Activated T-cell treated with anti-CD3 and anti-CD28 coated beads for 4 hours (primary cell): ENCODE measurements around the gene MYCBPAP.

Experiments
- DNase-seq: peaks from one replicate; pipeline ENCODE4 v3.0.0-alpha.2; 2020

The MYCBPAP gene

DNA sequence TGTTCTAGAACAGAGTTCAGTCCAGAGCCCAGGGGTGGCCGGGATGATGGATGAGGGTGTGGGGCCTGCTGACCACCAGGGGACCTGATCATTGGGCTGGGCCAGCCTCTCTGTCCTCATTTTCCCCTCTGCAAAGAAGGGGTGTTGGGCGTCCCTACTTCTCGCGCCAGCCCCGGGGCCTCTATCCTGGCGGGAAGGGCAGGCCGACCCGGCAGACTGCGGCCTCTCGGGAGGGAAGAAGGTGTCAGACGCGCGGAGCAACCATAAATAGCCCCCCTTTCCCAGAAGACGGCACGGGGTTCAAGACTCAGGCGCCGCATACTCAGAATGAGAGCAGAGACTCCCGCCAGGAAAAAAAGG is 50.3 kb downstream of the MYCBPAP start:
- no peak for DNase-seq

DNA sequence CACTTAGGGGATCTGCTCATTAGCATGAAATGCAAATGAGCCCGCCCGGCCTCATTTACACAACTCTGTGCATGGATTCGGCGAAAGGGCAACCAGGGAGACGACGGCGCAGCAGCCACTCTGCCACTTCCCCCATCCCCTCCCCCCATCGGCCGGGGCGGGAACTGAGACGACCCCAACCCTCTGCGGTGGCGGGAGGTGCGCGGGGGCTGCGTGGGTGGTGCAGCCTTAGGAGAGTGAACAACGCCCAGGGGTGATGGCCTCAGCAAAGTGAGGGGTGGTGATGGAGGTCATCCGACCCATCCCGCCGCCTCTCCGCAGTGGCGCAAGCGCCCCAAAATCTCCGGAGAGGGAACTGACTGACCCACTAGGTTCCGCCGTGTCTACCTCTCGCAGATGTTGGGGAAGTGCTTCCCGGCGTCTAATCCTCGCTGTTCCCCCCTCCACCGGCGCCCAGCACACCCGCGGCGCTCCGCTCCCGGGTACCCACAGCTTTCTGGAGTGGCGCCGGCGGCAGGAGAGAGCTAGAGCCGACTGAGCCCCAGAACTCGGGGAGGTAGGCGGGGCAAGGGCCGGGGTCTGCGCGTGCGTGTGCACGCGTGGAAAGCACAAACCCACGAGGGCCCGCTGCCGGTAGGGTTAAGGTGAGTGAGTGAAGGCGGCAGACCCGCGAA is 50.8 kb downstream of the MYCBPAP start:
- DNase-seq: no peak

DNA sequence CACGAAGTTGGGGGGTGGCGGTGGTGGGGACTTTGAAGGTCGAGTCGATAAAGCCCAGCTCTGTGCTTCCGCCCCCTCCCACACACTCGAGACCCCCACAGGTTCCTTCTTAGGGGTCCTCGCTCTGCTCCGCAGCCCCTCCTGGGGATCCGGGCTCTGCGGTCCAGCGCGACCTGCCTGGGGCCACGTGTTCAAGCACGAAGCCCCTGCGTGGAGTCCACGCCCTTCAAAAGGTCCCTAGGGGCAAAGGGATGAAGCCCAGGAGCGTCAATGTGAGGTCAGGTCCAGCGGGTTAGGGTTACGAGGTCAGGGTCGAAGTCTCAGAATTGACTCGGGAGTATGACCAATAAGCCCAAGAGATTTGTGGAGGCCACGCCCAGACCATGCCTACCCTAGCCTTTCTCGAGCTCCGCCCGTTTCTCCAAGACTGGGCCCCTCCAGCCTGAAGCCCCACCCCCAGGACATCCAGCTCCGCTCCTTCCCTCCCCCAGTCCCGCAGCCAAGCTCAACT is 51.5 kb downstream of the MYCBPAP start:
- no peak for DNase-seq

DNA sequence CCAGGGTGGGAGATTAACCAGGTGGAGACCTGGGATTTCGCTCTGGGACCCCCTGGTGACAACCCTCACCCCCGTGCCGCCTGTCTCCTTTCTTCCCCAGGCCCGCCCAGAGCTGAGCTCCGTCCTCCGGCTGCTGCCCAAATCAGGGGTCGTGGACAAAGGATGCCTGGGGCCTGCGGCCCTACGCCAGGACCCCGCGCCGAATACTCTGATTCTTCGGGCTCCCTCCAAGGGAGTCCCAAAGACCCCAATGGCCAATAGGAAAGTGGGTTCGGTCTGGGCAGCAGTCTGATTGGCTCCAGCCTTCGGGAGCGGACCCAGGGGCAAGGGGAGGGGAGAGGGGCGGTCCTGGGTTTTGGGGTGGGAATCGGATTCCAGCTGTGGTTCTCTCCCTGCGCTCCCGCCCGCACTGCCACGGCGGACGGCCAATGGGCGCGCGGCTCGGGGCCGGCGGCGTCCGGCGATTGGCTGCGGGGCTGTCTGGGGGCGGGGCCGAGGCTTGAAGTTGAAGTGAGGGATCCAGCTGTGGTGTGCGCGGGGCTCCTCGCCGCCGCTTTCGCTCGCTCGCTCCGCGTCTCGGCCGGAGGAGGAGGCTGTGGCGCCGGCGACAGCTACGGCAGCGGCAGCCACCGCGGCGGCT is 52.1 kb downstream of the MYCBPAP start, which contains the start of gene CACNA1G:
TSS of gene CACNA1G (plus strand) at position 531 of the 640 bp plus-strand sequence. CDS start 745 bp downstream, outside the sequence.
- DNase-seq: peak; percentile 78

DNA sequence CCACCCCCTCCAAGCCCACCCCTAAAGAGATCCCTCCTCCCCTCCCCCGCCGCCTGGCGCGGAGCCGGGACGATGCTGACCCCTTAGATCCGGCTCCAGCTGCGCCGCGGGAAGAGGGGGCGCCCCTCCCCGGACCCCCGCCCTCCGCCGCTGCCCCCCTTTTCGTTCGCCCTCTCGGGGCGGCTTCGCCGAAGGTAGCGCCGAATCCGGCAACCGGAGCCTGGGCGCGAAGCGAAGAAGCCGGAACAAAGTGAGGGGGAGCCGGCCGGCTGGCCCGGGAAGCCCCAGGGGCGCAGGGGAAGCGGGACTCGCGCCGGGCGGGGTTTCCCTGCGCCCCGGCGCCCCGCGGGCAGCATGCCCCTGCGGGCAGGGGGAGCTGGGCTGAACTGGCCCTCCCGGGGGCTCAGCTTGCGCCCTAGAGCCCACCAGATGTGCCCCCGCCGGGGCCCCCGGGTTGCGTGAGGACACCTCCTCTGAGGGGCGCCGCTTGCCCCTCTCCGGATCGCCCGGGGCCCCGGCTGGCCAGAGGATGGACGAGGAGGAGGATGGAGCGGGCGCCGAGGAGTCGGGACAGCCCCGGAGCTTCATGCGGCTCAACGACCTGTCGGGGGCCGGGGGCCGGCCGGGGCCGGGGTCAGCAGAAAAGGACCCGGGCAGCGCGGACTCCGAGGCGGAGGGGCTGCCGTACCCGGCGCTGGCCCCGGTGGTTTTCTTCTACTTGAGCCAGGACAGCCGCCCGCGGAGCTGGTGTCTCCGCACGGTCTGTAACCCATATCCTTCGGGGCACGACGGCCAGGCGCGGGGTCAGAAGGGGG is 52.9 kb downstream of the MYCBPAP start:
- DNase-seq: no peak

DNA sequence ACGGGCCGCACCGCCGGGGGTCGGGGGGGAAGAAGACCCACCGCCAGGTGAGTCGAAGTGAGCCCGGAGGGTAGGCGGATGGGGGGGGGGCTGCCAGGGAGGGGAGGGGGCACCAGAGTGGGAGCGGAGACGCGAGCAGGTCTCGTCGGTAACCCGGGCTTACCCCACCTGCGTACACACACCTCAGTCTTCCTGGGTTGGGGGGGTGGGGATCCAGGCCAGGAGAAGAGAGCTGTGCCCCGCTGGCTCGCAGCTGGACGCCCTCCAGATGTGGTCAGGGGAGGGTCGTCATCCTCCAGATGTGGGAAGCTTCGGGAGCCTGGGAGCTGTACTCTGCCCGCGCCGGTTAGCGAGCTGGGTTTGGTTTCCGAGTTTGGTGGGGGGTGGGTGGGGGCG is 53.5 kb downstream of the MYCBPAP start:
- DNase-seq: no peak

DNA sequence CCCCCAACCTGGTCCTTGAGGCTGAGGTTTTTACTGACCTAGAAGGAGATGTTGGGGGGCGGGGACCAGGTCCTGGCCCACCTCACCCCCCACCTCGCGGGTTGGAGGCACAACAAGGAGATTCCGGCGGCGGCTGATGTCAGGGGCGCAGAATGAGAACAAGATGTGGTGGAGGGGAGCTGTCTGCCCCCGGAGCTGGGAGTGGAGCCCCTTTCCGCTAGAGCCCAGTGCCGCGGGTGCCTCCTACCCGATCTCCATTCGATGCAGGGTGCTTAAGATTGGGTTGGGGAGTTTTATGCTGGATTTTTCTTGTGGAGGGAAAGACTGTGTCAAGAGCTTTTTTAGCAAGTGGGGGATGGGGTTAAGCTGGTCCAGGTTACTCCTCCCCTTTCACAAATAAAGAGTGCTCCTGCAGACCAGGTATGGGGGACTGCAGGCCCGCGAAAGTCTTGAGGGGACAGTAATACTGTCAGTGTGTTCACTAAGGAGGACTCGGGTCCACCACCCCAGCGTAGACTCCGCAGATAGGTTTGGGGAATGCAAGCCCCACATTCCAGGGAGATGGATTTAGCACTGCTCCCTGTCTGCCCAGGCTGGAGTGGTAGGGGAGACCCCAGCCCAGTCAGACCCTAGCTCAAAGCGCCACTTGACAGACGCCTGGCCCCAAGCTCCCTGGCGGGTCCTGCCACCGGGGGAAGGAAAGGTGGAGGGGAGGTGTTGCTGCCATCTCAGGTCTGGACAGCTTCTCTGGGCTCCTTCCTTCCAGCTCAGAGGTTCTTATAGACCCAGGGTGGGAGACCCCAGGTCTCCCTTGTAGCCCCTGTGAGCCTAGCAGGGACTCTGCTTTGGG is 54.2 kb downstream of the MYCBPAP start:
- DNase-seq: no peak

DNA sequence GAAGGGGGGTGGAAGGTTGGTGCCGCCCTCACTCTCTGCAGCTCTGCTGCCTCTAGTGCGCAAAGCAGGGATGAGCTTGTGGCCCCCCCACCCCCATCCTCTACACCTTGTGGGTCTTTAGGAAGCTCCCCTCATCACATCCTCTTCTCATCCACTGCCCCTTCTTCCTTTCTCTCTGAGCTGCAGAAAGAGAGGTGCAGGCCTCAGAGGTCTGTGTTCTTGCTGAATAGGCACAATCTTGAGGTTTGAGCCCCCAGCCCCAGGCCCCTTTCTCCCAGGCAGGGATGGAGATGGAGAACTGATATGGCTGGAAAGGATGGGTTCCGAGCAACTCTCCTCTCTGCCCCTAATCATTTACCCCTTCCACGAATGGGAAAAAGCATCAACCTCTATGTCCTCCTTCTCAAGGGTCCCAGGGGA is 54.9 kb downstream of the MYCBPAP start:
- DNase-seq: no peak

DNA sequence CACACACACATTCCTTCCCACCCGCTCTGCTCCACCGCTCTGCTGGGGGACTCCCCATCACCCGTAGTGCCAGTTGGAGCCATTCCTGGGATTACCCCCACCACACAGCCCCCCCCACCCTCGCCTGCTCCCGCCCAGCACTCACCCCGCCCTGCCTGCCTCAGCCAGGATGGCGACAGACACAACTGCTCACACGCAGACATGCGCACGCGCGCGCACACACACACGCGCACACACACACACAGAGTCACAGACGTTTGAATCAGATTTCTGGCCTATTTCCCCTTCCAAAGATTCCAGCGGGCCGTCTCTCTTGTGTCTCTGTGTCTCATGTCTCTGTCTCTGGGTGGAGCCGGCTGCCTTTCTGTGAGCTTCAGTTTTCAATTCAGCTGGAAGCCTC is 56.7 kb downstream of the MYCBPAP start:
- DNase-seq: no peak

DNA sequence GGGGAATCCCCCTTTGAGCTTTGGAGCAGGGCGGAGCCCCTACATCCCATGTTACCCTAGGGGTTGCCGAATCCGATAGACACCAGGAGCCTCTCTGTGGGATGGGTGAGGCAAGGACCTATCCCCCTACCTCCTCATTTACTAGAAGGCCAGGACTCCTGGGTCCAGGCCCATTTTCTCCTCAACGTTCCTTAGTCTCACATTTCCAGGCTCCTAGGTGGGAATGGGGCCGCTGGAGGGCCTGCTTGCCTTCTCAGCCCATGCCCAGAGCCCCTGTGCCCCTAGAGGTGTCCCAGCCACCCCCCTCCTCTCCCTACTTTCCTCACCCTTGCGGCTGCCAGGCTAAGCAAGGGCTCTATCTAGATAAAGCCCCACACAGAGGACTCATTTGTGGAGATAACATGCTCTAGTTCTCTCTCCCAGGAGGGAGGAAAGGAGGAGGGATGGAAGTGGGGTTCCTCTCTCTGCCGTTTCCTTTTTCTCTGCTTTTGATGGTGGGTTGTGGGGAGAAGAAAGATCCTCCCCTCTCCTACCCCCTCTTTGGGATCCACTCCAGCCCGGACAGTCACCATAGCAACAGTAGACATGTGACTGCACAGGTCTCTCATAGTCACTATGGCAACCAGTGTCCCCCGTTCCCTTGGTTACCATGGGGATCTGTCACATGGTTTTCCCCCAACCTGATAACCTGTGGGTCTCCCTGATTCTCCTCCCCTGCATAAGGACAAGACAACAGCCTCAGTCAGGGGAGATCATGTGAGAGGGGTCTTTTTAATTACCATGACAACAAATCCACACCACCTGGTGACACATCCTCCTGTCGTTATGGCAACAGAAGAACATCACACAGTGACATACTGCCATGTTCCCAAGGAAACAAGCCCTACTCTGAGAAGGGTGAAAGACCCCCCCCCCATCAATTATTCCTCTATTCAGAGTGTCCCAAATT is 57.4 kb downstream of the MYCBPAP start:
- no peak for DNase-seq

DNA sequence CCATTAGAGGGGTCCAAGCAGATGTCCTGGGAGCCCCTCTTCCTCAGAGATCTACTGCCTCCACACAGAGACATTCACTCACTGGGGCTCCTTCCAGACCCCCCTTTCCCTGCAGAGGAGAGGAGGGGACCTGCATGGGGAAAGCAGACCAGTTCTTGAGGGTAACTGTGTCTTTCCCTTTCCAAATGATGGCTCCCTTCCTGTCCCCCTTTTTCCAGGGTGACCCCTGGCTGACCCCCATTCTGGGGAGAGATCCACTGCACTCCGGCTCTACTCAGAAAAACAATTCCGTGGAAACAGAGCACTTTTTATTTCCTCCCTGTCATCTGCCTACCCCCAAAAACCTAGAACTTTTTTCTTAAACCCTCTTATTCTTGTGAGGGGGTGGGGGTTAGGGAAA is 58.6 kb downstream of the MYCBPAP start:
- no peak for DNase-seq

DNA sequence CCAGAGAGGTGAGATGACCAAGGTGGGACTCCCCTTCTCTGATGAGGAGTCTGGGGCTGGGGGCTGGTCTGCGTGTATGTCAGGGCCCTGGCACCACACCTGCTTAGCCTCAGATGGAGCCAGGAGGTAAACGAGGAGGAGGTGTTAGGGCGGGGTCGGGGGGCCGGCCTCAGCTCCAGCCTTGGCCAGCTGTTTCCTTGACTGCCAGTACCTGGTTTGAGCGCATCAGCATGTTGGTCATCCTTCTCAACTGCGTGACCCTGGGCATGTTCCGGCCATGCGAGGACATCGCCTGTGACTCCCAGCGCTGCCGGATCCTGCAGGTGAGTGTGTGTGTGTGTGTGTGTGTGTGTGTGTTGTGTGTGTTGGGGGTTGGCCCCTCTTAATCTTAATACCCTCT is 60.4 kb downstream of the MYCBPAP start:
- no peak for DNase-seq

DNA sequence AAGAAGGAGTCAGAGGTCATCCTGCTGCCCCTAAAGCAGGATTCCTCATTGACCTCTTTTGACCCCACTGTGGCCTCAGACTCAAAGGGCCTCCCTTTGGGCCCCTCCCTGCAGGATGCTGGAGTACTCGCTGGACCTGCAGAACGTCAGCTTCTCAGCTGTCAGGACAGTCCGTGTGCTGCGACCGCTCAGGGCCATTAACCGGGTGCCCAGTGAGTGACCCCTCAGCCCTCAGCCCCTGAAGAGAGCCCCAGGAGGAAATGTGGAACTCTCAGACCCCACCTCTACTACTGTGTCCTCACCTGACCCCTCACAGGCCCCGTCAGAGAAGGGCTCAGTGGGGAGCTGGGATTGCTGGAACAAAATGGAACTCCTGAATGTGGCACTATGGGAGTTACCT is 61.4 kb downstream of the MYCBPAP start:
- DNase-seq: no peak

DNA sequence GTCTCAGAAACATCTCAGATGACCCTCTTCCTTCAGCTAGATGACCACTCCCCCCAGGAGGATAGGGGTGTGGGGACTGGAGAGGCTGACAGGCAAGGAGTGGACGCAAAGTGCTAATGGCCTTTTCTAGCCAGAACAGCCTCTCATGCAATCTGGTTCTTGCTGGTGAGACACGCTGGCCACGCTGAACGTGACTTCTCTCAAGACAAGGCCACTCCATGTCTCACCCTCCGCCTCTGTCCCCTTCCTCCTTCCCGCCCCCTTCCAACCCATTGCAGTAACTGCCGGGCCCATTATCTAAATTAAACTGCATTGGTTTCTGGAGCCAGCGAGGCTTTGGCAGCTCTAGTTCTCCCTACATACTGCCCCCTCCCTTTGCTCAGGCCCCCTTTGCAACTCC is 61.8 kb downstream of the MYCBPAP start:
- DNase-seq: no peak

DNA sequence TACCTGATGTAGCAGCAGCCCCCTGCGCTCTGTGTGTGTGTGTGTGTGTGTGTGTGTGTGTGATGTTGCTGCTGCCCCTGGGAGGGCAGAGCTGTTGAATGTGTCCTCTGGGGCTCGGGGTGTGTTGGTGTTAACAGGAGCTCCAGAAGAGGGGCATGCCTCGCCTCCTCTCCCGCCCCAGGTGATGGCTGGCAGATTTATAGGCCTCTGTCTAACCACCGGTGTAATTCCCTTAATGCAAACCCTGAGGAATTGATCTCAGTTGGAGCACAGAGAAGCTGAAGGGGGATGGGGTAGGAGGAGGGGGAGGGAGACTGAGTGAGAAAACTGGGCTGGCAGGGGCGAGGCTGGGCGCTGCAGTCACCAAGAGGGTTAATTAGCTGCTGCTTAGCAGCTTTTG is 62.3 kb downstream of the MYCBPAP start:
- DNase-seq: no peak

DNA sequence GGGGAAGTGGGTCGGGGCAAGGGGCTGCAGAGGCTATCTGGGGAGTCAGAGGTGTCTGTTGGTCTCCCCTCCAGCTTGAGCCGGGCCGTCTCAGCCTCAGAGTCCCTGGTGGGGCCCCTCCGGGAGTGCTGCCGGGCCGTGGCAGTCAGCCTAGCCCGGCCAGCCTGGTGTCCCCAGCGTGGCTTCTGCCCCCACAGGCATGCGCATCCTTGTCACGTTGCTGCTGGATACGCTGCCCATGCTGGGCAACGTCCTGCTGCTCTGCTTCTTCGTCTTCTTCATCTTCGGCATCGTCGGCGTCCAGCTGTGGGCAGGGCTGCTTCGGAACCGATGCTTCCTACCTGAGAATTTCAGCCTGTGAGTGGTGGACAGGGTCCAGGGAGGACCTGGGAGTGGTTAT is 63.4 kb downstream of the MYCBPAP start:
- DNase-seq: no peak

DNA sequence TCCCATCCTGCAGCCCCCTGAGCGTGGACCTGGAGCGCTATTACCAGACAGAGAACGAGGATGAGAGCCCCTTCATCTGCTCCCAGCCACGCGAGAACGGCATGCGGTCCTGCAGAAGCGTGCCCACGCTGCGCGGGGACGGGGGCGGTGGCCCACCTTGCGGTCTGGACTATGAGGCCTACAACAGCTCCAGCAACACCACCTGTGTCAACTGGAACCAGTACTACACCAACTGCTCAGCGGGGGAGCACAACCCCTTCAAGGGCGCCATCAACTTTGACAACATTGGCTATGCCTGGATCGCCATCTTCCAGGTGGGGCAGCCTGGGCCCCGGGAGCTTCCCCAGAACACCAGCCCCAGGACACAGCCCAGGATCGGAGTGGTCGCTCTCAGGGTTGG is 64.3 kb downstream of the MYCBPAP start:
- DNase-seq: no peak

DNA sequence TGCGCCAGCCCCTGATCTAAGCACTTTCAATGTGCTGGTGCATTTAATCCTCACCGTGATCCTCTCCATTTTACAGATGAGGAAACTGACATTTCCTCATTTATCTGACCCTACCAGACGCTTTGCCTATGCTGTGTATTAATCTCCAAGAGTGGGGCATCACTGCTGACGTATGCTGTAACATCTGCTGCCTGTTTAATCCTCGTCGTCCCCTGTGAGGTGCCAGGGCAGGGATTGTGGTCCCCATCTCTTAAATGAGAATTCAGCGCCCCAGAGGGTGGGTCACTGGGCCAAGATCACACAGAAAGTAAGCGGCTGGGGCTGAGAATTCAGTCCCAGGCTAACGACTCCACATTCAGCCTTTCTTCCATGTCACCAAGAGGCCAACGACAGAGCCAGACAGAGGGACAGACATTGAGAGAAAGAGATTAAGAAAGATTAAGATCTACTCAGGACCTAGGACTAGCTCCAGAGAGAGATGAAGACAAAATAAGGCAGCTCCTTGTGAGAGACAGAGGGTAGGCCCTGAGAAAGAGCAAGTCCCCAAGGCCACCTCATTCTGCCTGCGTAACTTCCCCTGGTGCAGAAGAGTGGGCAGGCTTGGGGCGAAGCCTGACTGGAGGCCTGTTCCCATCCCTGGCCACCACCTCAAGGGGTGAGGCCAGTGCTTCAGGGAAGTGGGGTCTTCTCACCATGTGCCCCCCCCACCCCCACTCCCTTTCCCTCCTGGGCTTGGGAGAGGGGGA is 65.8 kb downstream of the MYCBPAP start:
- no peak for DNase-seq

DNA sequence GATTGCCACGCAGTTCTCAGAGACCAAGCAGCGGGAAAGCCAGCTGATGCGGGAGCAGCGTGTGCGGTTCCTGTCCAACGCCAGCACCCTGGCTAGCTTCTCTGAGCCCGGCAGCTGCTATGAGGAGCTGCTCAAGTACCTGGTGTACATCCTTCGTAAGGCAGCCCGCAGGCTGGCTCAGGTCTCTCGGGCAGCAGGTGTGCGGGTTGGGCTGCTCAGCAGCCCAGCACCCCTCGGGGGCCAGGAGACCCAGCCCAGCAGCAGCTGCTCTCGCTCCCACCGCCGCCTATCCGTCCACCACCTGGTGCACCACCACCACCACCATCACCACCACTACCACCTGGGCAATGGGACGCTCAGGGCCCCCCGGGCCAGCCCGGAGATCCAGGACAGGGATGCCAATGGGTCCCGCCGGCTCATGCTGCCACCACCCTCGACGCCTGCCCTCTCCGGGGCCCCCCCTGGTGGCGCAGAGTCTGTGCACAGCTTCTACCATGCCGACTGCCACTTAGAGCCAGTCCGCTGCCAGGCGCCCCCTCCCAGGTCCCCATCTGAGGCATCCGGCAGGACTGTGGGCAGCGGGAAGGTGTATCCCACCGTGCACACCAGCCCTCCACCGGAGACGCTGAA is 67.5 kb downstream of the MYCBPAP start:
- DNase-seq: no peak

DNA sequence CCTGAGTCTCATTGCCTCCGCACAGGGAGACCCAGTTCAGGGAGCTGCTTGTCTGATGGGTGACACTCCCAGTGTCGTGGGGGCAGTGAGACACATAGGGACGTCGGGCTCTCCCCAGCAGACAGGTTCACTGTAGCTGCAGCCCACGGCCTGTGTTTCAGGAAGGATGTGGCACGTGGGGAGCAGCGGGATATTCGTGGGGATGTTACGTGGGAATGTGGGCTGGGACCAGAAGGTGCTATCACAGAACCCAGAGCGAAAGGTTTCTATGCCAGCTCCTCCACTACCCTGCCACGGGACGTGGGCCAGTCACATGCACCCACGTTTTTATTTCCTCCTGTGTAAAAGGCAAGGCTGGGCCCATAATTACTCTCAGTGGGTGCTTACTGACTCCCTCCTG is 68.6 kb downstream of the MYCBPAP start:
- no peak for DNase-seq
